ENCODE measurements around the gene SENP3.

SENP3 gene

DNA sequence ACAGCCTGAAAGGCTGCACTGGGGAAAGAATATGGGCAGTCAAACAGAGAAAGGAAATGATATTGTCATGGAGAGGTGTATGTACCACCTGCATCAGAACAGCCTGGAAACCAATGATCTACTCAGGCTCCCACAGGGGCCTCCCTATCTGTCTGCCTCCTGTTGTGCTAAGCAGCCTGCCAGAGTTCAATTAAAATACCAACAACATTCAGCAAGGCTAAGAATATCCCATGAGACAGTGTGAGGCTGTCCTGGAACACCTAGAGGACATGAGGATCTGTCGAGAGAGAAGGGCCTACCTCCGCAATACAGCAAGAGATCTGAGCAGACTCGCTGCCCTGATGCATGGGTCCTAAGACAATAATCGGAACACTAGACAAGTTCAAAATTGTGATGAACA lies 44.6 kb downstream of the SENP3 start:
- DNase-seq = no peak

- DNase-seq = no peak
These were observed 48.9 kb downstream of the SENP3 start for GRCh38 chr17:7610641-7611040.

DNA sequence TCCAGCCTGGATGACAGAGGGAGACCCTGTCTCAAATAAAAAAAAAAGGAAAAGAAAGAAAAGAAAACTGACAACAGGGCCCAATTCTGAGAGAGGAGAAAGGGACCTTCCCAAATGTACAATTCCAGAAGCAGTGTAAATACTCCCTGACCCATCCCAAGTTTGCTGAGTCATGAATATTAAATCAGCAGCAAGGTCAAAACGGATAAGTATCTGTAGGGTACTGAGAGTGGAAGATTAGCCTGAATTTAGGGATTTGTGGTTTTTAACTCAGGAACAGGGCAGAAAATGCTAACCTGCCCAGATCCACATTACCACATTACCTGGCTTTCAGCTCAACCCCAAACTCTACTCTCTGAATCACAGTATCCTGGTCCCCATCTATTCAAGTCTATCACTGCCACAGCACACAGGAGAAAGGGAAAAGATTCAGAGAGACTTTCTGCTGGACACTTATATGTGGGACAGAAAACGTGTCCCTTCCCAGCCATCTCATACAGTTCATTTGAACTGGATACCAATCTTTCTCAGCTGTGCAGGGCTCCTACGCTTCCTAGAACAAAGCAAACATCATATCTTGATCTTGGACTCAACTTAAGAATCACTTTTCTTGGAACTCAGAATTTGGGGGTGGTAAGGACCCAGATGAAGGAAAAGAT lies 50.0 kb downstream of the SENP3 start:
- no peak for DNase-seq

DNA sequence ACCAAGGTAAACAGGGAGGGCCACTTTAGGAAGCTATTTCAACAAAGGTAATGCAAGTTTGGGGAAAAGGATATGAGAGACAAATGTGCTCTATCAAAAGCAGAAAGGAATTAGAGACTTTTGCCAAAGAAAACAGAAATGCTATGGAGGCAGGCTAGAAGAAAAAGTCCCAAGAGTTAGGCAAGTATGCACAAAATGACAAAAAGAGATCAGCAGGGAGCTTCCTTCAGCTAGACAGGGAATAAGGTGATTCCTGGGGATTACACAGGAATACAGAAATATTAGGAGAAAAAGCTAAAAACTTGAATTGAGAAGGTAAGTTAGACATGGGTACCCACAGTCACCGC lies 50.5 kb downstream of the SENP3 start:
- no peak for DNase-seq

DNA sequence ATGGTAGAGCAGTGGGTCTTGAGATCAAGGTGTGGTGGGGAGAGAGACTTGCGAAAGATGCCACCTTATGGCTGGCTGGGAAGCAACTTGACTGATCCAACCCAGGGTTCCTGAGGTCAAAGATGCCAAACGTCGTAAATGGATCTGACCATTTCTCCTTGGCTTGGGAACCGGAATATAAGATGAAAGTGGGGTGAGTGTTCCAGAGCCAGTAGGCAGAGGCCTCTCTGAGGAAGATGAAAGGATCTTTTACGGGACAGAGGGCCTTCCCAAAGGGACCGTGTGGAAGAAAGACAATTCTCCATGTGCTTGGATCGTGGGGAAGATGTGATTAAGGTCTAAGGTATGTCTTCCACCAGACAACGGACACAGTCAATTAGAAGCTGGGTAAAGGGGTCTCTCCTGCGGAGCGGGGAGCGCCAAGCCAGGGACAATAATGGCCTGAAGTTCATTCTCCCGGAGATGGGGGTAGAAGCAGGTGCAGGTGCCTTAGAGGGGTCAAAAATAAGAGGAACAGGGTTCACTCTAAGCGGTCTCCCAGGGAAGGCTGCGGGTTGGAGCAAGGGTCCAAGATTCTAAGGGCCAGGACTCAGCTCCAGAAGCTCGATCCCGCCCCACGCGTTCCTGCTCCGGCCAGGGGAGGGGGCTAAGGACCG lies 52.2 kb downstream of the SENP3 start:
- DNase-seq = no peak

DNA sequence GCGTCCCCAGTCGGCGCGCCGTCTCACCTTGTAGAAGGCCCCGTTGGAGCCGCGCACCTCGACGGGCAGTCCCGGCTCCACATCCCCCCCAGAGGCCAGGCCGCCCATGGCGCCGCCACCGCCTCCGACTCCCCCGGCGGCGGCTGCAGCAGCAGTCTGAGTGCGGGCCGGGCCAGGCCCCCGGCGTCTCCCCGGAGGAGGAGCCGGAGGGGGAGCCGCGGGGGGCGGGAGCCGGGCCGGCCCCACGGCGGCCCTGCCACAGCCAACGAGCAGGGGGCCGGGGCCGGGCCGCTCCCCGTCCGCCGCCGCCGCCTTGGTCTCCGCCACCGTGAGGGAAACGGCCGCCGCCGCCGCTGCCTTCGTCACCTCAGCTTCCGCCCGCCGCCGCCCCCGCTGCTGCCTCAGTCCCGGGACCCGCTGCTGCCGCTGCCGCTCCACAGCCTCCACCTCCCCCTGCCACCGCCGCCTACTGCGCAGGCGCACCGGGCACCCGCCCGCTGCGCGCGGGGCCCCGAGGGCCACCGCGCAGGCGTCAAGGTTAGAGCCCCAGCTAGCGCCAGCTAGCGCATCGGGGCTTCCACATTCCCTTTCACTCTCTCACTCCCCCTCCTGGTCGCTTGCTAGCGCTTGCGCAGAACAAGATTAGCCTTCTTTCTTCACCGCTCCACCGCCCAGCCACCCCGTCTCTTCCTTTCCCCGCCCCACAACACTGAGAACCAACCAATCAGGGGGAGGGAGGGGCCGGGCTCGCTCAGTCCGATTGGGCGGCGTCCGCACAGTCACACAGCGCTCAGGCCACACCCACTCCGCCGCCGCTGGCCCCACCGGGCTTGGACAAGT lies 52.9 kb downstream of the SENP3 start, which contains the start of gene FXR2:
Gene FXR2 (minus strand): TSS at position 473 of the 840 bp plus-strand sequence. CDS start 365 bp downstream, at position 108.
- DNase-seq = peak; percentile 99

- DNase-seq = no peak
These were observed 53.6 kb downstream of the SENP3 start for GRCh38 chr17:7615265-7615747.

DNA sequence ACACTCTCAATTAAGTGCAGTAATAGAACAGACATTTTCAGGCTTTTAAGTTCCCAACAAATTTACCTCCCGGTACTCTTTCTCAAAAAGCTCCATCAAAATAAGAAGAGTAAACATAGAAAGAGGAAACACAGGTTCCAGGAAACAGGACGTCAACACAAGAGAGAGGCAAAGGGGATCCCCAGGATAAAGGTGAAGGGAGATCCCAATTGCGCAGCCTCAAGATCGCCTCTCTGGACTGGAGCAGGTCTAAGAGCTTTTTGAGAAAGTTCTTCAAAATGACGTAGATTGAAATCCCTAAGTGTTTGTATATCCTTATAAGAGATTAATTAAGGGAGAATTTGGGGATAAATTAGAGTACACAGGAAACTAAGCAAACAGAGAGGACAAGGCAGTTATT lies 56.9 kb downstream of the SENP3 start:
- no peak for DNase-seq

- no peak for DNase-seq
These were observed 59.1 kb downstream of the SENP3 start for GRCh38 chr17:7620835-7621234.
